ENCODE data around the gene GLTP. TPM values are rescaled to one million over a fixed set of nuclear protein-coding genes. Genes with fewer than 3 reads are reported as not detected.
A peak's percentile ranks its signal among the peaks of the same experiment; 100 is the strongest.
"Not testable (repeated sequence)": the region's sequence is repeated elsewhere in the genome, so short reads cannot be mapped to it uniquely, and the experiment has no call there.

GLTP gene
- total RNA-seq, 1 donor from 2014 or later, result 210 TPM

DNA sequence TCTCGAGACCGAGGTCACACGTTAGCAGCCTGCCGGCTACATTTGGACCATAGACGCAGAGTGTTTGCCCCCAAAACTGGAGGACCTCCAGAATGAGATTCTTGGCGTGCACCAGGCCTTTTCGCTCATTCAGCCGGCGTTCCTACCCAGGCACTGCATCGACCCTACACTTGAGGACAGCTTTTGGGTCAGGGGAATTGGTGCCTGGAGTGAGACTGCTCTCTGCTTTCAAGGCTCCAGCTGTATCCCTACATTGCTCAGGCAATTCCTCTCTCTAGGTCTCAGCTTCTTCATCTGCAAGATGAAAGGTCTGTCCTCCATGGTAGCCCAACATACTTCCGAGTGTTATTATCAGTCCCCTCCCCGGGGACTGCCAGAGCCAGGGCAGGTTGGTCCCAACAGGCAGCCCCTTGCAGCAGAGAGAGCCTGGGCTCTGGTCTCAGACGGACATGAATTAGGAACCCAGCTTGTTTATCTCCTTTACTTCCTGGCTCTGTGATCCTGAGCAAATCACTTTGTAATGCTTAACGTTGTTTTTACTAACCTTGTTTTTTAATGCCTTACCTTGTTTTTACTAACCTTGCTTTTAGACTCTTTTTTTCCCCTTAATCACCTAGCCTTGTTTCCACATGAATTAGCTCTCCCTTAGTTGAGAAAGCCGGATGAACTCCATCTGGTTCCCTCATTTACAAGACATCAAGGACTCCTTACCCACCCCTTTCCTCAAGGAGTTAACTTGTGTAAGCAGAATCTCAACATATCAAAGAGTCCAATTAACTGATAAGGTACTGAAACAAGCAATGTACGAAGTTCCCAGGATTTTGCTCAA lies 20.6 kb upstream of the GLTP start:
- Histone ChIP-seq H3K36me3 (ENCODE audit: control insufficient read depth, insufficient read depth, low read length) (peaks cover 11% of the 10 kb centered on the region), H3K27me3 (ENCODE audit: control insufficient read depth, insufficient read depth, low read length) (no peaks in the 10 kb centered on the region), H3K4me3 (ENCODE audit: low read depth, low read length) (peak overlapping the region; percentile 47)
- no peak for TF ChIP-seq CTCF (IDR thresholded peaks at IDR 0.05; ENCODE audit: insufficient read depth, low read length, severe bottlenecking)
- no peak for DNase-seq (ENCODE audit: low read depth)
- no peak for FAIRE-seq

- DNase-seq (ENCODE audit: low read depth) (peak; percentile 82), FAIRE-seq (no peak)
- peak within 1 kb of the TSS; percentile 47 for H3K4me3 ChIP-seq (ENCODE audit: low read depth, low read length)
- no peaks in the 10 kb centered on the region for H3K27me3 ChIP-seq (ENCODE audit: control insufficient read depth, insufficient read depth, low read length)
- H3K36me3 ChIP-seq (ENCODE audit: control insufficient read depth, insufficient read depth, low read length), result peaks cover 9% of the 10 kb centered on the region
- peak; percentile 49 for TF ChIP-seq CTCF (IDR thresholded peaks at IDR 0.05; ENCODE audit: insufficient read depth, low read length, severe bottlenecking)
These were observed 19.7 kb upstream of the GLTP start, which contains the start of gene TCHP for GRCh38 chr12:109899783-109900751. Gene TCHP (plus strand): TSS chr12:109900274. CDS start chr12:109903027, 2,753 bp downstream.

DNA sequence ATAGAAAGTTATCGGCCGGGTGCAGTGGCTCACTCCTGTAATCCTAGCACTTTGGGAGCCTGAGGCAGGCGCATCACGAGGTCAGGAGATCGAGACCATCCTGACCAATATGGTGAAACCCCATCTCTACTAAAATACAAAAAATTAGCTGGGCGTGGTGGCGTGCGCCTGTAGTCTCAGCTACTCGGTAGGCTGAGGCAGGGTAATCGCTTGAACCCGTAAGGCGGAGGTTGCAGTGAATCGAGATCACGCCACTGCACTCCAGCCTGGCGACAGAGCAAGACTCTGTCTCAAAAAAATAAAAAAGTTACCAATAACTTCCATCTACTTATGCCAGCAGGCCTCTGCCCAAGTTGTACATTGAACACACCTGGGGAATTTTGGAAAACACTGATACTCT lies 19.0 kb upstream of the GLTP start:
- not testable (repeated sequence) for H3K27me3 ChIP-seq (ENCODE audit: control insufficient read depth, insufficient read depth, low read length); H3K36me3 ChIP-seq (ENCODE audit: control insufficient read depth, insufficient read depth, low read length); FAIRE-seq; H3K4me3 ChIP-seq (ENCODE audit: low read depth, low read length); DNase-seq (ENCODE audit: low read depth)

- FAIRE-seq, result no peak
These were observed 16.7 kb upstream of the GLTP start for GRCh38 chr12:109897029-109897428.

DNA sequence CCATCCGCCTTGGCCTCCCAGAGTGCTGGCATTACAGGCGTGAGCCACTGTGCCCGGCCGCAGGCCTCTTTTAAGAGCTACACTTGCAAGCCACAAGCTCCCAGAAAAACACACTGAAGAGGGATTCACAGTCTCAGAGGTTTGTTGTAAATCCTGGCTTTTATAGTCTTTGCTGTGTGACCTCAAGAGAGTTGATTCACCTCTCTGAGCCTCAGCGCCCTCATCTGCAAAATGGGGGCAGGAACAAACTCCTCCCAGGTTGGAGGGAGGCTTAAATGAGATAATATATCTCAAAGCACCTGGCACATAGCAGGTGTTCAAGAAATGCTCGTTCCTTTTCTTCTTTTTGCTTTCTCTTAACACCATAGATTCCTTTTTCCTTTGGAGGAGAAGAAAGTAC lies 15.8 kb upstream of the GLTP start:
- Histone ChIP-seq H3K36me3 (ENCODE audit: control insufficient read depth, insufficient read depth, low read length) (no peaks in the 10 kb centered on the region), H3K4me3 (ENCODE audit: low read depth, low read length) (no peak overlapping the region), H3K27me3 (ENCODE audit: control insufficient read depth, insufficient read depth, low read length) (no peaks in the 10 kb centered on the region)
- no peak for DNase-seq (ENCODE audit: low read depth)
- no peak for FAIRE-seq
- TF ChIP-seq CTCF (IDR thresholded peaks at IDR 0.05; ENCODE audit: insufficient read depth, low read length, severe bottlenecking), result no peak

More at GRCh38 chr12:109897029-109897428, 16.7 kb upstream of the GLTP start:
- Histone ChIP-seq H3K27me3 (ENCODE audit: control insufficient read depth, insufficient read depth, low read length) (no peaks in the 10 kb centered on the region), H3K4me3 (ENCODE audit: low read depth, low read length) (no peak overlapping the region), H3K36me3 (ENCODE audit: control insufficient read depth, insufficient read depth, low read length) (no peaks in the 10 kb centered on the region)
- no peak for DNase-seq (ENCODE audit: low read depth)
- no peak for TF ChIP-seq CTCF (IDR thresholded peaks at IDR 0.05; ENCODE audit: insufficient read depth, low read length, severe bottlenecking)

DNA sequence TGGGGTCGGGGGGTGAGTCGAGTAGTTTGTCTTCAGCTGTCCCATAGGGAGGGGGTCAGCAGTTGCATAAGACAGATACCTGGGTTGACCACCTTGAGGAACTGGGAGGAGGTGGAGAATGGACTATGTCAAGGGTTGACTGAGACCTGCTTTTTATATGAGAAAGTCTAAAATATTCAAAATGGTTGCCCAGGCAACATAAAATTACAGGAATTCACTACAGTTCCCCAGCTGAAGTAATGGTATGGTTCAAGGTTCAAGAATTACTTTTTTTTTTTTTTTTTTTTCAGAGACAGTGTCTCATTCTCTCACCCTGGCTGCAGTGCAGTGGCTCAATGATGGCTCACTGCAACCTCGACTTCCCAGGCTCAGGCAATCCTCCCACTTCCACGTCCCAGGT lies 14.6 kb upstream of the GLTP start:
- TF ChIP-seq CTCF (IDR thresholded peaks at IDR 0.05; ENCODE audit: insufficient read depth, low read length, severe bottlenecking), result no peak
- no peak for DNase-seq (ENCODE audit: low read depth)
- no peak for FAIRE-seq

More for the DNA sequence above, 14.6 kb upstream of the GLTP start:
- H3K27me3 ChIP-seq (ENCODE audit: control insufficient read depth, insufficient read depth, low read length), result no peaks in the 10 kb centered on the region
- no peak overlapping the region for H3K4me3 ChIP-seq (ENCODE audit: low read depth, low read length)
- no peaks in the 10 kb centered on the region for H3K36me3 ChIP-seq (ENCODE audit: control insufficient read depth, insufficient read depth, low read length)

All from bronchial epithelial cell (primary cell).